Activated CD8-positive, alpha-beta memory T cell treated with anti-CD3 and anti-CD28 coated beads, Interleukin-2, amount 50 U/mL, for 1 hour (primary cell): Measurements from ENCODE around the gene NID2.

Experiments used
- DNase-seq: peaks from one replicate; pipeline ENCODE4 v3.0.0-alpha.2; 2020; ENCODE audit errors: extremely low read depth

Gene NID2

DNA sequence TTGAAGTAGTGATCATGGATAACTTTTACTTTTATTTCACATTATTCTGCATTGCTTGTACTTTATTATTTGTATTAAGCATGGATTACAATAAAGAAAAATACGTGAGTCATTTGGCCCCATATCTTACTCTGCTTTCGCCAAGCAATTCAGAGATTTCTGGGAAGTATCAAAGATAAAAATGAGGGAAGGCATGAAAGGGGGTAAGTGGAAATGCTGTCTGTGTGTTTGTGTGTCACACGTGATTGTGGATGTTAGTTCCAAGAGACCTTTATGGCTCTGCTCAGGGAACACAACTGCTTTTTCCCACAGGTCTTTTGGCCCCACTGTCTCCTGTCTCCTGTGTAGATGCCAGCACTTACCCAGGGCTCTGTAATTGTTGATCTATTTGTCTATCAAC is 10.5 kb downstream of the NID2 start:
- DNase-seq = no peak

DNA sequence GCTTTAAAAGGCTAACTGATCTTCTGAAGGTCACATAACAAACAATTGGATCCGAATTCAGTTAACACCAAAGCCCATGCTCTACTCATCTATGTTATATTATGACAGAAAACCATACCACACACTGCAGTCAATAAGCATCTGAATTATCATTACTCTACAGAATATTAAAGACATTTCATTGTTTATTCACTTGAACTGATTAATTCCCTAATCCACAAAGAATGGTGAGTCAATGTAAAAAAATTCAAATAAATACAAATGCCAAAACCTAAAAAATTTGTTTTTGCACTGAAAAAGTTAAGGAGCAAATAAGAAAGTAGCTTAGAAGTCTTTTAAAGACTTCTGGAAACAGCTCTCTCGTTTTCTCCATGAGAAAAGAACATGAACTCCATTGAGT is 13.7 kb downstream of the NID2 start:
- DNase-seq = no peak

DNA sequence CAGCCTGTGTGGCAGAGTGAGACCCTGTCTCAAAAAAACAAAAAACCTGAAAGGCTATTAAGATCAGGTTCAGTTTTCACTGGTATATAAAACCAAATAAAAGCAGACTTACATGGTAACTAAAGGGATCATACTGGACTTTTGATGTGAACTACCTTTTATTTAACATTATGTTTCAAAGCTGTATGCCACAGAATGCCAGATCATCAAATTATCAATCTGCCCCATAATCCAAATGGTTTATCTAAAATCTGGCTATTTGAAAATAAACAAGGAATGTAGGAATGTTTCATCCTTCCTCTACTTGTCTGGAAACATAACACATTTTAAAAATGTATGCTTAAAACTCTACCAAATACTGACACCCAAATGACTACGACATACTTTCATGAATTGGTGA is 14.2 kb downstream of the NID2 start:
- DNase-seq = no peak

DNA sequence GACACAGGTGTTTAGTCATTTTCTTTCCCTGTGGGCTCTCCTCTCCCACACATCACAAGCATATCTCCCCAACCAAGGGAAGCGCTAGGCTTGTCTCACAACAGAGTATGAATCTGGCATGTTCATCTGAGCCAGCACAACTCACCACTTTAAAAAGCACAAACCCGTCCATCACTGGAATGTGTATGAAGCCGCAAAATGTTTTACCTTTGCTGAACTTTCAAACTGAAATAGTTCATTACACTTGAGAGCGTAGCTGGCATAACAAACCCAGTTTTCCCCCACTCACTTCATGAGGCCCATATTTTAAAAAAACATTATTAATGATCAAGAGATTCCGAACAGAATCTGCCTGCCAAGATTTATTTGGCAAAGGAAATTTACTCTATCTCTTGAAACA is 15.8 kb downstream of the NID2 start:
- DNase-seq = no peak

DNA sequence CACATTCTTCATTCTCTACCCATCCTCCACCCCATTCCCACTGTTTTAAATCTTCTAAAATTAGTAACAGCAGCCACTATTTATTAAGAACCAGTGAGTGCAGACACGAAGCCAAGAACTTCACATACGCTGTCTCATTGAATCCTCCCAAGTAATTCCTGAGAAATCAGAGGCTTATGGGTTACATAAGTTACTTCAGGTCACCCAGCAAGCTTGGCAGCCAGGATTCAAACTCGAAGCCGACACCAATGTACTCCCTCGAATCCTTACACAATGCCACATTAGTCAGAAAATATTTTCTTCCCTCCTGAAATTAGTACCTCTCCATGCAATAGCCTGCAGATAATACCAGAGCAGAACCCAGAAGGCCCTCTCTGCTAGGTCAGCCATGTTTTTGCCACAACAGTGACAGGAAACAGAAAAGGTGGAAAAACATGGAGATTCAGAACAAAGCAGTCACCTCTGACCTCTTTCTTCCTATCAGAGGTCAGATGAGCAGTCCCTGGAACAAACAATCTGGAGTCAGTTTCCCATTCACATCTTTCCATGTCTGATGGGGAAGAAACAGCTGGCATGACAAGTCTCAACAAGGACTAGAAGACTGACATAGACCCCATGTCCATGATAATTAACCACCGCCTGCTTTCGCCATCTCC is 16.4 kb downstream of the NID2 start:
- DNase-seq = no peak

DNA sequence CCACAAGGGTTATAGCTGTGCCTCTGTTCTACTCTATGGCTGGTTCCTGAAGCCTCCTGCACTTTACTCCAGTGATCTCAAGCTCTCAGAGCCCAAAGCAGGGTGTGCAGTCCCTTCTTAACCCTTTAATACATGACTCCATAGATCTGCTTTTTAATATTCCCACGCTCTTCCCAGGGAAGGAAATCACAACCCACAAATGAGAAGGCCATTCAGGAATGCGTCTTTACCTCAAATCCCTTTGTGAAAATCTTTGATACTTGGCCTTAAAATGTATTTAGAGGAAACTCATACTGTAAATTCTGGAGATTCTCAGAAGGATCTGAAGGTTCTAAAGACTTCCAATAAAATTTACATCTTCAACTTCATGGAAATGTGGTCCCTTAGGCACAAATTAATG is 17.0 kb downstream of the NID2 start:
- DNase-seq = no peak

DNA sequence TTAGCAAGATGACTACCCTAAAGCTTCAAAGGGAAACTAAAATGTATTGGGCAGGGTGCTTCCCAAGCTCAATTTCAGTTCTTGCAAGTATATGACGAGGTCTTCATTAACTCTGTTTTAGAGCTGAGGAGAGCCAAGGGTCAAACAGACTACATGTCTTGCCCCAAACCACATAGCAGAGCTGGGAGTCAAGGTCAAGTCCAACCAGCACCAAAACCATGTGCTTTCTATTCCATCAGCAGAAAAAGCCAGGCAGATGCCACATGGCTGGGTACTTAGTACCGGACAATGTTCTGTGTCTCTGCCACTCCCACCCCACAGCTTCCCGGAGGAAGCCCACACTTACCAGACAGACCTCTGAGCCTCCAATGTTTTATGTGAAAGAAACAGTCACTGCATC is 17.6 kb downstream of the NID2 start:
- DNase-seq = no peak

DNA sequence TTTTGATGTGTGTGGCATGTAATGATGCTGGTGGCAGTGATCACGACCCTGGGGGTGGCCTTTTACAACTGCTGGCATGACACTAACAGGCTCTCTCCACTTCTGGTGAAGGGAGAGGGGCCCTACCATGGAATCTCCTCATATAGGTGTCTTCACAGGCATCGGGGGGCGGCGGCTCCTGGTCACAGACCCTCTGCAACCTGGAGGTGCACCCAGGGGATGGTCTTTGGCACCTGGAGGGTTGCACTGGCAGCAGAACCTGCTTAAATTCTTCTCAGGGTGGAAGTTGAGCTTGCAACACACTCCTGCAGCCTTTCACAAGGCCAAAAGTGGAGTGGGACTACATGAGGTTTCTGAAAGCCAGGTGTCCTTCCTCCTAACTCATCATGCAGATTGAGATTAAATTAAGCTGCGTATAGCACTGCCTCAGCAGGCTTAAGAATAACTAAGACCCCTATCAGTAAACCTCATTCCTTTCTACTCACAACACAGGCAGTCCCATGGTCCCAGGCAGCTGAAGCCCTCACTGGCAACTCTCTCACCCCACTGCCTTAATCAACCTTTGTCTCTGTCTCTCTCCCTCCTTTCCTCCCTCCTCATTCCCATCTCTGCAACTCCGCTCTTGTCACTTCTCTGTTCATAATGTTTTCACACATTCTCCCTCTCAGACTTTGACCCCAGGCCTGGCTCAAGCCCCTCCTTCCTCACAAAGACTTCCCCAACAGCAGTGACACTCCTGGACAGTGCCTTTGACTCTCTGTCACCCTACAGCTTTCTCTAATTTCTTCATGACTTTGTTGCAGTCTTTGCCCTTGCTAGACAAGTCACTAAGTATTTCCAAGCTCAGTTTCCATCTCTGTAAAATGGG is 18.9 kb downstream of the NID2 start:
- no peak for DNase-seq

DNA sequence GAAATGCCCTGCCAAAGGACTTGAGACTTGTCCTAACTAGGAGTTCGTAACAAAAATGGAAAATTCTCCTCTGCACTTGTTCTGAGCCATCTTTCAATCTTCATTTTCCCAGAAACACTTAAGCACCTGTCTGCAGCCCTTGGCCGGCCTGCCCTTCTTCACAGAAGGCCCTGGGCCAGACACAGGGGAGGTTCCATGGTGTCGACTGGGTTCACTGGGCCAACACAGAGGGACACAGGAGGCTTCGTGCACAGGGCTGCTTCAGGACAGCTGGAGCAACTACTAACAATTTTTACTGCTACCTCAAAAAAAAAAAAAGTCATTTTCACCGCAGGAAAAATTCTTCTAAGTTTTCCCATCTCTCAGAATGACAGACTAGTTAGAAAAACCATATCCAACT is 19.6 kb downstream of the NID2 start:
- DNase-seq = no peak

DNA sequence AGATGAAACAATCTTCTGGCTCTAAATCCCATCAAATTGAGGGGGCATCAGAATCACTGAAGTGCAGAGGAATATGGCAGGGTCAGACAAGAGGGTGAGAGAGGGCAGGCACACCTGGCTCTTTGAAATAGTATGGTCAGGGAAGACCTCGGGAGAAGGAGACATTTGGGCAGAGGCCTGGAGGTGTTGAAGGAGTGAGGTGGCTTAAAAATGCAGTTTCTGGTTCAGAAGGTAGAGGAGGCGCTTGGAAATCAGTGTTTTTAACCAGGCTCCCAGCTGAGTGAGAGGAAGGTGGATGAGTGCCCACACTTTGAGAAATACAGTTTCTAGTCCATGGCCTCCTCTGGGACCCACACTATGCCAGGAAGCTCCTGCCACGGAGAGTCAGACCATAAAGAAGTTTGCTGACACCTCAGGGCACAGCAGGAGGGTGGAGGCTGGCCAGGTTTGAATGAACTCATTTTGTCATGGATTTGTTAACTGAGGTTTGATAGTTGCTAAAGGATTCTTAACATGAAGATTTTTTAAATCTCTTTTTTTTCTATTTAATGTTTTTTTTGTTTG is 20.1 kb downstream of the NID2 start:
- DNase-seq = no peak

DNA sequence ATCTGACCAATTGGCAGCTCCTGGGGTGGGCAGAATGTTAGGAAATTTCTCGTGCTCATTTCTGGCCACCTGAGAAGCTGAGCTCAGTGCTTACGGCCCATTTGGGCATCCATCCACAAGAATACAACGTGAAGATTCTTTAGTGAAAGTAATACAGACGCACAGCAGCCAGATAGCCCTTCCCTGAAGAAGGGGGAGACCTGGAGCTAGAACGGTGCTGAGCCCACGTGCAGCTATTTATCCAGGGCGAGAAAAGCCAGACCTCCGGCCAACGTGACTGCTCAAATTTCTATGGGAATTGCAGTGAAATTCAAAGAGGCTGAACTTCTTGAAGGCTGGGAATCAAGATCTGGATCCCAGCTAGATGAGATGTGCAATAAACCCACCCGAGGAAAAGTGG is 20.7 kb downstream of the NID2 start:
- no peak for DNase-seq

DNA sequence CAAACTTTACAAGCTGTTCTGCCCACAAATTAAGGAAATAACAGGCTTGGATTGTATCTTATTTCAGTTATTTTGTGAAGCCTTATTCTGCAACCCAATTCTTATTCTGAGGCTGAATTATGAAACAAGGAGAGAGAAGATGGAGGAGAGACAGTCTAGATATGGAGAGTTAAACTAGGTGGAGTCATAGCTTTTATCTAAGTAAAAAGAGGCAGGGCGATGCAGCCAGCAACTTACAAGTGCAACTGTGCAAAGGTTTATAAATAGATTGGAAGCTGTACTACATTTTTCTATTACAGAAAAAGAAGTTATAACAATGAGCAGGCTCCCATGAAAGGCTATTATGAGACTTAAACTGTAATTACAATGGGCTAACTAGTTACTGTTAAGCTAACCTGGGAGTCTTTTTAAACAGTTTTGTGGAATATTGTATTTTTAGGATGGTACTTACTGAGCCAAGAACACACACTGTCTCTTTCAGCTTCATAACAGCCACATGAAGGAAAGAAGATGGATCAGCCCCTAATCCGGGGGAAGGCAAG is 22.4 kb downstream of the NID2 start:
- DNase-seq = no peak

DNA sequence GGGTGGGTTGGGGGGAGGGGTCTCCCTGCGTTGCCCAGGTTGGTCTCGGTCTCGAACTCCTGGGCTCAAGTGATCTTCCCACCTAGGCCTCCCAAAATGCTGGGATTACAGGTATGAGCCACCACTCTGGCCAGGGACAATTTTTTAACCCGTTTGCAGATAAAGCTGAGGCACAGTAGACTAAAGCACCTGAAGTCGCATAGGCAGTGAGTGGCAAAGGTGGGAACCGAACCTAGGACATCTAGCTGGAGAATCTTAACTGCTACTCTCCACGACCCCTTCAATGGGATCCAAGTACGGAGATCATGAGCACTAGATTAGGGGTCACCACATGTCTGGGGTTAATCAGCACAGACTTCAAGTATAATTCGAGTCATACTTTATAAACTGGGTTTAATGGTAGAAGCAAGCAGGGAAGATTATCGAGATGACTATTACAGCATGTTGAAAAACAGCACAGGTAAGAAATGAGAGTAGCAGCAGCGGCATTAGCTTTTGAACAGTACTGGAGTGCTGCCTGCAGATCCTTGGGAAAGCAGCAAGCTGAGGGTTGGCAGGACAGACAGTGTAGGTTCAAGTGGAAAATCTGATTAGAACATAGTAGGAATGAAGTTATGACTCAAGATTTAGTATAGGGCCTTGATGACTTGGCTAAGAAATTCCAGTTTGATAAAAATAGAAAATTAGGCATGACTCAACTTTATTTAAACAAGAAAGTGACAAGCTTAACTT is 23.9 kb downstream of the NID2 start:
- no peak for DNase-seq

DNA sequence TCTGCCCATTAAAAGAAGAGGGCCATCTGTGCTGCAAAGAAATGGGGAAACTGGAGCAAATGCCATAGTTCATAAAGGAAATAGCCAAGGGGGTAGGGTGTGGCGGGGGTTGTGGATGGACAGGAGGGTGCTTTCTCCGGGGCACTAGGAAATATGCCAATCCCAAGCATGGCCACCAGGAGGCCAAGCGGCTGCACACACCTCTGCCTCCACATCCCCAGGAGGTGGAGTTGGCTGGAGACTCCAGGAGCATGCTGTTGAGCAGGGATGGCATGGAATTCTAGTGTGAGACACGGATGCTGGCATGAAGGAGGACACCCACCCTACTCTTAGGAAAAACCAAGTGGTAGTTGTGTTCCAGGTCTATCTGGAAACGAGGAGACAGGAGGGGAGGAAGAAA is 25.2 kb downstream of the NID2 start:
- DNase-seq = no peak

DNA sequence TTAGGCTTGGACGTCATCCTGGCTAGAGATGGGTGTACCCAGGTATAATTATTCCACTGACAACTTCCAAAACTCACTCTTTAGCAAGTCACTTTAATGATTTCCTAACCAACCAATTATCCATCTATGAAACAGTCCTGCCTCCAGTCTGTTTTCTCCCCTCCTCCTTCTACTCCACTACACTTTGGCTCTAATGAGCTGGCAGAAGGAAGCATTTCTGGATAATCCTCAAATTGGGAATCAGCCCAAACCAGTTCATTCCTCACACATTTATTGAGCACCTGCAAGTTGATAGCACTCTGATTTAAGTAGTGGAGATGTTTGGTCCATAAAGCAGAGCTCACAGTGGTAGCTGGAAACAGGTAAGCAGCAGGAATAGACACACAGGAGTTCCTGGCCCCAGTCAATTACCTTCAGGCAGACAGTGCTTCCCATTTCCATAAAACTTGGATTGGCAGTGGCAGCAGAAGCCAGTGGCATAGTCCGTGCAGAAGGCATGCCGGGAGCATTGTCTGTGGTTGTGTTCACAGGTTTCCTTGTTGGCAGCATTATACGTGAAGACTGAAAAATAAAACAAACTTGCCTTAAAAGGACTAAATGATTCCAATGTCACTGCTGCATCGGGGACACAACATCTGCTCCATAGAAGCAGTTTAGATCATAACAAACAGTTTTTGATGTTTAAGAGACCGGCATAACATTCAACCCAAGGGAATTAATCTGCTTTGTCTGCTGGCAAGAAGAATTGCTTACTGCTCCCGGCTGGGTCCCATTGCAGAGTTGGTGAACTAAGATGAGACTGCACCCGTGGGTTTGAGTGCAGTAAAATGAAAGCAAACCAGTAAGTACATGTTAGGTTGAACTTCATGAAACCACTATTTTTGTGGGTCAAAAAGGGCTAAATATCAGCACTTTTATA is 26.2 kb downstream of the NID2 start:
- no peak for DNase-seq

DNA sequence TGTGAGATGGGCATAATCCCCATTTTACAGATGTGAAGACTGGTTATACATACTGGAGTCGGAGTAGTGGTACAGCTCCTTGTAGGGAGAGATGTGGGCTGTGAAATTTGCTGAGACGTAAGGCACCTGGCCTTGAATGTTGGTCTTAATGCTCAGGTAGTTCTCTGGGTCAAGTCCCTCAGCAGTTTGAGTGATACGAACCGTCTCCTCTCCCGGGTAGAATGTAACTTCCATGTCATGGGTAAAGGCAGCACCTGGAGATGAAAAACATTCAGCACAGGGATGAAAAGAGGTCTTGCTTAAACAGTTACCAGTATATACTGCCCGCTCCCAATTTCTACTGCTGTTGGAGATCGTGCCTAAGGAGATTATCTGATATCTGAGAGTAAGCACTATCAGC is 28.3 kb downstream of the NID2 start:
- no peak for DNase-seq

DNA sequence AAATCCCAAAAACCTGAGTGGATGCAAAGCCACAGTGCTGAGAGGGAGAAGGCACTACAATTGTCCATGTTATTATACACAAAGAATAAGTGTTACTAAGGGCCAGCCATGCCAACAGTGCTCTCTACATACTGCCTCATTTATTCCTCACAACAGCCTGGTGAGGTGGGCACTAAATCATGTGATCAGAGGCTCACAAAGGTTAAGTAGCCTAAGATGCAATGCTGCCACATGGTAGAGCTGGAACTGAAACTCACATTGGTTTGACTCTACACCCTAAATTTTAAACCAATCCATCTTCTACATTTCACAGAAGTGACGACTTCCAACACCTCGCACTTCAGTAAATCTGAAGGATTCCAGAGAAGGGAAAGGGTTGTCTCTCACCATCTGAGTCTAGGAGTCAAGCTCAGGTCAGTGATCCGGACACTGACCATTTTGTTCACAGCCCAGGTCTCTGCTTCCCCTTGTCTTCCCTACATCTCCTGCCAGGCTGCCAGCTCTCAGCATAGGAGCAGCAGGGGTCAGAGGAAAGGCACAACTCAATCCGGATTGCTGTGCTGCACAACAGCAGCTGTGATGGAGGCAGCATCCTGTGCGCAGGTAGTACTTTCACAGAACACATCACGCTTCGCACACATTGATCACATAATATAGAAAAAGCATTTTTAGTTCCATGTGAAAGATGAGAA is 29.6 kb downstream of the NID2 start:
- DNase-seq = no peak

DNA sequence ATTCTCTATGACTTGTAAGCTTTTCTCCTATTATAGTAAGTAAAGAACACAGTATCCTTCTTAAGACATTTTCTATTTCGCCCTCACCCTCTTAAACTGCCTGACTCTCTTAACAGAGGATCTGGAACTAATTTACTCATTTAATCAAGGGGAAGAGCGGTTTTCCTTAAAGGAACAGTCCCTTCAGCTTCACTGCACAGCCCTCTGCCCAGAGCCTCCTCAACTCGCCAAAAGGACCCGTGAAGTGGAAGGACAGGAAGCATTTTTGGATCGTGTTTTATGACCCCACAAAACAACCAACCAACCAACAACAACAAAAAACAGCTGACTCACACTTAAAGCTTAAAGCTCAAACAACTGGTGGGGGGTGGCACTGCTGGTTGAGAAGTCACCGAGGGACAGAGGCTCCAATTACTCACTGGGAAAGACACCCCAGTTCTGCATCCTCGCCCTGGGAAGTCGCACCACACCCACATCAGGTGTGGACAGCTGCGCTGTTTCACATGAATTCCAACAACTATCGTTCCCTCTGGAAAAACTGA is 35.7 kb downstream of the NID2 start:
- DNase-seq = no peak

DNA sequence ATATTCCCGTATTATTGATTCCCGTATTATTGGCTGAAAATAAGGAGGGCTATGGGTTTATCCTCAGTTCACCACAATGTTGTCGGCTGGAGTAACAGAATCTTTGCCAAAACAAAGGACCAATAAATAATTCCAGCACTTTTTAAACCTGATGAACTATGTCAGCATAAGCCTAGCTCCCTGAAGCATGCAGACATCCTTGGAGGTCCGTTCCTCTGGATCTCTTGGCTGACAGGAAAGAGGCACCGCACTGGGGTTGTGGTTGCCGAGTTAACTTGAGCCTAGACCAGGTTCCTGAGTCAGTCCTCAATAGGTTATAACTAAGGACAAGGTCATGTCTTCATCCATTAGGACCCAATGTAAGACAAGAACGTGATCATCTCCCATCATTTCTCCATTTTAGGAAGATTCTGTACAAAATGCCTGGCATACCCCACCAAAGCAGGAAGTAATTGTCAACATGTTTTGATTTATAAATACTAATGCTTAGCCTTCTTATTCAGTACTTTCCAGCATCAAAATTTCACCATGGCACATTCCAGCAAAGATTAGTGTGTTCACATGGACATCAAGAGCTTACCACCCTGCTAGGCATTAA is 36.6 kb downstream of the NID2 start:
- DNase-seq = no peak

DNA sequence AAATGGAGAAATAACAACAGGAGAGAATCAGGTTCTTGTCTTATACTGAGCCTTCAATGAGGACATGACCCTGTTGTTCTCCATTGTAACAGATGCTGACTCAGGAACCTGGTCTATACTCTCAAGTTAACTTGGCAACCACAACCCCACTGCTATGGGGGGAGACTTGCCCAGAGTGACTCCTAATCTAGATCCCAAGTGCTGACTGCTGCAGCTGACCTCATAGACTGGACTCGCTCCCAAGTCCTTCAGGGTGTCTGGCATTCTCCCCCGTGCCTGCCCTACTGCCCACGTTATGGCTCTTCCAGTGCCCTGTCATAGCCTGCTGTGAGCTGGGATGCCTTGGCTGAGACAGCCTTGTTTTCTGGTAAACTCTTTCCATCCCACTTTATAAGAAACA is 37.1 kb downstream of the NID2 start:
- no peak for DNase-seq
